ENCODE measurements around the gene FSTL5.
"Not testable (repeated sequence)": the region's sequence is repeated elsewhere in the genome, so short reads cannot be mapped to it uniquely, and the experiment has no call there.

Gene FSTL5

GRCh38 chr4:162163892-162164759 lies at the start of gene FSTL5:
Gene FSTL5 (minus strand): TSS chr4:162164000. CDS start chr4:162111396, 52,604 bp downstream.
- peak; percentile 56 for DNase-seq

GRCh38 chr4:162209706-162210105 lies 45.9 kb upstream of the FSTL5 start:
- DNase-seq: no peak

GRCh38 chr4:162203478-162203877 lies 39.7 kb upstream of the FSTL5 start:
- DNase-seq: not testable (repeated sequence)

GRCh38 chr4:162201673-162202072 lies 37.9 kb upstream of the FSTL5 start:
- no peak for DNase-seq

GRCh38 chr4:162170509-162170908 lies 6.7 kb upstream of the FSTL5 start:
- DNase-seq: no peak

GRCh38 chr4:162164906-162165510 lies 1.2 kb upstream of the FSTL5 start:
- DNase-seq: no peak

- DNase-seq: no peak
Measured at GRCh38 chr4:162162672-162163071, 1.1 kb downstream of the FSTL5 start.

GRCh38 chr4:162157241-162157640 lies 6.6 kb downstream of the FSTL5 start:
- DNase-seq: no peak

GRCh38 chr4:162154862-162155540 lies 8.8 kb downstream of the FSTL5 start:
- no peak for DNase-seq

GRCh38 chr4:162151850-162152249 lies 11.9 kb downstream of the FSTL5 start:
- no peak for DNase-seq

- no peak for DNase-seq
Measured at GRCh38 chr4:162151386-162151785, 12.4 kb downstream of the FSTL5 start.

GRCh38 chr4:162149644-162150043 lies 14.2 kb downstream of the FSTL5 start:
- DNase-seq: no peak

GRCh38 chr4:162140051-162140683 lies 23.6 kb downstream of the FSTL5 start:
- DNase-seq: no peak

GRCh38 chr4:162139412-162139811 lies 24.4 kb downstream of the FSTL5 start:
- DNase-seq: no peak

GRCh38 chr4:162131256-162131655 lies 32.5 kb downstream of the FSTL5 start:
- DNase-seq: no peak

- no peak for DNase-seq
Measured at GRCh38 chr4:162126729-162127128, 37.1 kb downstream of the FSTL5 start.

- no peak for DNase-seq
Measured at GRCh38 chr4:162117051-162117450, 46.7 kb downstream of the FSTL5 start.

- DNase-seq: no peak
Measured at GRCh38 chr4:162116095-162116779, 47.6 kb downstream of the FSTL5 start.

GRCh38 chr4:162115333-162115732 lies 48.5 kb downstream of the FSTL5 start:
- DNase-seq: no peak

- DNase-seq: no peak
Measured at GRCh38 chr4:162111078-162111477, 52.7 kb downstream of the FSTL5 start.

GRCh38 chr4:162104459-162105124 lies 59.2 kb downstream of the FSTL5 start:
- no peak for DNase-seq

GRCh38 chr4:162103908-162104307 lies 59.9 kb downstream of the FSTL5 start:
- not testable (repeated sequence) for DNase-seq
